Left renal cortex interstitium (tissue), 4 donors: ENCODE data around the gene NECTIN4. TPM values are rescaled to one million over a fixed set of nuclear protein-coding genes. Genes with fewer than 3 reads are reported as not detected.
A peak's percentile ranks its signal among the peaks of the same experiment; 100 is the strongest.
"Not testable (repeated sequence)": the region's sequence is repeated elsewhere in the genome, so short reads cannot be mapped to it uniquely, and the experiment has no call there.

ENCODE experiments used
- DNase-seq, 4 donors: peaks; one replicate each; pipeline ENCODE4 v3.0.0-alpha.2; 2013; ENCODE audit warnings: low read depth in 4 of 4, low spot score in 2 of 4, missing footprints in 1 of 4
- polyA plus RNA-seq, 4 donors: library from polyadenylated mRNA; unstranded; fragments of 120-200 nt; gene quantifications; one replicate each; pipeline ENCODE4 v1.2.1, GENCODE V29; 2013; ENCODE audit not compliant: insufficient read length in 4 of 4

Gene NECTIN4
- polyA plus RNA-seq, 4 donors = 2.1 to 4.8 (median 4.3) TPM

- DNase-seq = not testable (repeated sequence)
Observed at GRCh38 chr1:161065681-161066080, 23.7 kb downstream of the NECTIN4 start.

GRCh38 chr1:161063936-161064335 is 25.4 kb downstream of the NECTIN4 start:
- DNase-seq = not testable (repeated sequence)

DNA sequence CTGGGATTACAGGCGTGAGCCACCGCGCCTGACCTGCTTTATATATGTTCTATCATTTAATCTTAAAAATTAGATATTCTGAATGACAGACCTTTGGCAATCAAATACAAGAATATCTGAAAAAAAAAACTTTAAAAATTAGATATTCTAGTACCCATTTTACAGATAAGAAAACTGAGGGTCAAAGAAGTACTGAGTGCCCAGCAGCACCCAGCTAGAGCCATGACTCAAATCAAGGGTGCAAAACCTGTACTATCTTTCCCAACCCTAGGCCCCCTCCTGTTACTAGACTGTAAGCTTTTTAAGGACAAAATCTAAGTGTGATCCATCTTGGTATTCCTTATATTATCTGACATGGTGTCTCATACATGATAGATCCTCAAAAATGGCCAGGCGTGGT is 27.9 kb downstream of the NECTIN4 start:
- DNase-seq = no peak

GRCh38 chr1:161059293-161059692 is 30.1 kb downstream of the NECTIN4 start:
- no peak for DNase-seq

- no peak for DNase-seq
Observed at GRCh38 chr1:161054805-161055204, 34.6 kb downstream of the NECTIN4 start.

GRCh38 chr1:161054232-161054631 is 35.1 kb downstream of the NECTIN4 start:
- DNase-seq = no peak

DNA sequence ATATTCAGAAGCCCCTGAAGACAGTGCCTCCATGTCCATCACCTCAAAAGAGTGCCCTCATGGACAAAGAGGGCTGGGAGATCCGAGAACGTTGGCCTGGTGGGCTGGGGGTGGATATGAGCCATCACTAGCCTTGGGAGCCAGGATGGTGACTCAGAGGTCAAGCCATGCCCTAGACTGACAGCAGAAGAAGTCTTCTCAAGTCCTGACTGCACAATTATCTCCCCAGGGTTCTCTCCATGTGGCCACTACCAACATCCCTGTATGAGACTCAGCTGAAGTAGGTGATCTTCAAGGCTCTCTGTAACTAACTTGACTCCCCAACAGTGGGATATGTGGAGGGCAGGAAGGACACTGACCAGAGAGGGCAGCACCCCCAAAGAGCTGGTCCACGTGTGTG is 36.5 kb downstream of the NECTIN4 start:
- no peak for DNase-seq

DNA sequence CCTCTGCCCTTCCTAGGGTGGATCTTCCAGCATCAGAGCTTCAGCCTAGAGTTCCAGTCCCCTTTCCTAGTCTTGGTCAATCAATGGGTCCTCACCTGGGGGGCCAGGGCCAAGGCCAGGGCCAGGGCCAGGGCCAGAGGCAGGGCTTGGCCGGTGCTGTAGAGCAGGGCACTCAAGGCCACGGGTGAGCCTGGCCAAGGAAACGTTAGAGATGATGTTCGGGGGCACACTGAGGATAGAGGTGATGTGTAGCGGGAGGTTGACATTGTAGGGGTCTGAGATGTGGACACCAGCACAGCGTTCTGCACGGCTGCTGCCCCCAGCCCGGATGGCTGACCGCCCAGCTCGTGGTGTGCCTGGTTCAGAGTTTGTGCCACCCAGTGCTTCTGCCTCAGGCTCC is 38.1 kb downstream of the NECTIN4 start:
- no peak for DNase-seq

DNA sequence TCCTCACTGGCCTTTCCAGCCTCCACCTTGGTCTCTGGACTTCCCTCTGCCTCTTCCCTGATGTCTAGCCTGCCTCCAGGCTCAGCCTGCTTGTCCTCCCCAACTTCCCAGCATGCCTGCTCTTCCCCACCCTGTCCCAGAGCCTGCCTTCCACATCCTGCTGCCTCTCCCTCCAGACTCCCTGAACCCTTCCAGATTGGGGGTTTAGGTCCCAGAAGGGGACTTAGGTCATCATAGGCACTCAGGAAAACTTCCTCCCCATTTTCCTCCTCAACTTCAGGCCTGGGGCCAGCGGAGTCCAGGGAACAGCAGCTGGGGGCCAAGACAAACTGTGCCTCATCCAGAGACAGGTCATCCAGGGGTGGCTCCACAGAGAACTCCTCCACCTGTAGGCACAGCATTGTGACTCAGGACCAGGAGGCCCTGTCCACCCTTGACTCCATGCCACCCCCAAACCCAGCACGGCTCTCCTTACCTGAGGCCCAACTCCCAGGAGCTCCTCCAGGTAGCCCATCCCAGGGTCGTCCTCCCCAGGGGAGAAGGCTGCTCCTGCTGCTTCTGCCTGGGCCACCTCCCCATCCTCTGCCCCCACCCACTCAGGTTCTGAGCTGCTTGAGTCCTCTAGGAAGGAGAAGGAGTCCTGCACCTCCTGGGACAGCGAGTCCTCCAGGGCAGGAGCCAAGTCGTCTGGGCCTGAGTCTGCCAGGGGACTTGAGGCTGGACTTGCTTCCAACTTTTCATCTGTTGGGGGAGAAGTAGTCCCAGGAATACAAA is 40.2 kb downstream of the NECTIN4 start:
- DNase-seq = no peak

DNA sequence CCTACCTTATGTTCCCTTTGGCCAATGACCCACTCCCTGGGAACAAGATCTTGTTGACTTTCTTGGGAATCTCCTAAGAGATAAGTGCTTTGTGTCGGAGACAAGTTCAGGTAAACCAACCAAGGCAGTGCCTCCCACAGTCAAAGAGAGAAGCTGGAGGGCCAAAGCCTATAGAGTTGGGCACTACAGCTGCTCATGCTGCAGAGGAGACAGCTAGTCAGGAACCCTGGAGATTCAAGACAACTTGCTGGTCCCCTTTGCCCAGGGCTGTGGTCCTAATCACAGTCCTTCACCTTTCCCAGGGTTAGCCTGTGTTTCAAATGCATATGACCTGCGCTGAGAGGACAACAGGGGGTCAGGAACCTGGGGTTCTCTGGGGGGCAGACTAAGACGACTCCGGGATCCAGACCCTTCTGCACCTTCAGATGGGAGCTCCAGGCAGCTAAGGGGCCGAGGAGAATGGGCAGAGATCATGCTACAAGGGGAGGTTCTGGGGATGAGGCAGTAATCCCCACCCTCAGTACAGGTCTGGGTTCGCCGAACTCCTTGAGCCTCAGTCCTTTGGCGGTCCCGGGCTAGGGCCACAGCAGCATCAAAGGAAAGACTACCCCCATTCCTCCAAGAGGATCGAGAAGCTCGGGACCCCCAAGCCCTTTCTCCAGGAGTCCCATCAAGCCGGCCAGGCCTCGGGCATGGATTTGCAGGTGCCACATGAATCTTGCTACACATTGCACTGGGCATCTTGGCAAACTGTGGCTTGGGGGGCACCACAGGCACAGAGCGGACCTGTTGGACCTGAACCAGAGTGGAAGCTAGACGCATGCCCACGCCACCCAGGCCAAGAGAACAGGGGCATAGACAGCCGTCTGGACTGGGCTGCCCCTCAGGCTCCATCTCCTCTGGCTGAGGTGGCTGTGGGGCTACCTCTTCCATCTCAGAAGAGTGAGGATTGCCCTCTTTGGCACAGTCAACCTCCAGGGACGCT is 41.6 kb downstream of the NECTIN4 start:
- DNase-seq = no peak

DNA sequence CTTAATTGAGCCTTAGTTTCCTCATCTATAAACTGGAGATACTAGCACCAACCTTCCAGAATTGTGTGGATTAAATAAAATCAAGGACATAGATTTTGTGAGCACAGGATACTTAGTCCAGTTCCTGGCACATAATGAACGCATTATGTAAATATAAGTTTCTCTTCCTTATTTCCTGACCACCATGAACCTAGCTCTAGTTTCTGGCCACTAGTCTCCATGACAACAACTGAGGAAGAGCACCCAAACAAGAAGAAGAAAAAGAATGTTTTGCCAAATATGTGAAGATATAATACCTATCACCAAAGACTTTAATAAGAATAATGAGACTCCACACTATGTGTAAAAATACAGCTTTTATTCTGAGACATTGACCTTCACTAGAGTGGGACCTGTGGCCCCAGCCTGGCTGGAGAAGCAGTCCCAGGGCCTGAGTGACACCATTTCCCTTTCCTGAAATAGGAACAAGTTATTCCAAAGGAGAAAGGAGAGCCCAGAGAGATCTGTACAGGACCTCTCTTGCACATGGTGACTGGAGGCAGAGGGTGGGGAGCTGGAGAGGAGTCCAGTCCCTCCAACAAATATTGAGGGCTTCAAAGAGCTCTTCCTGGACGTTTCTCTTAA is 42.6 kb downstream of the NECTIN4 start:
- DNase-seq = no peak

DNA sequence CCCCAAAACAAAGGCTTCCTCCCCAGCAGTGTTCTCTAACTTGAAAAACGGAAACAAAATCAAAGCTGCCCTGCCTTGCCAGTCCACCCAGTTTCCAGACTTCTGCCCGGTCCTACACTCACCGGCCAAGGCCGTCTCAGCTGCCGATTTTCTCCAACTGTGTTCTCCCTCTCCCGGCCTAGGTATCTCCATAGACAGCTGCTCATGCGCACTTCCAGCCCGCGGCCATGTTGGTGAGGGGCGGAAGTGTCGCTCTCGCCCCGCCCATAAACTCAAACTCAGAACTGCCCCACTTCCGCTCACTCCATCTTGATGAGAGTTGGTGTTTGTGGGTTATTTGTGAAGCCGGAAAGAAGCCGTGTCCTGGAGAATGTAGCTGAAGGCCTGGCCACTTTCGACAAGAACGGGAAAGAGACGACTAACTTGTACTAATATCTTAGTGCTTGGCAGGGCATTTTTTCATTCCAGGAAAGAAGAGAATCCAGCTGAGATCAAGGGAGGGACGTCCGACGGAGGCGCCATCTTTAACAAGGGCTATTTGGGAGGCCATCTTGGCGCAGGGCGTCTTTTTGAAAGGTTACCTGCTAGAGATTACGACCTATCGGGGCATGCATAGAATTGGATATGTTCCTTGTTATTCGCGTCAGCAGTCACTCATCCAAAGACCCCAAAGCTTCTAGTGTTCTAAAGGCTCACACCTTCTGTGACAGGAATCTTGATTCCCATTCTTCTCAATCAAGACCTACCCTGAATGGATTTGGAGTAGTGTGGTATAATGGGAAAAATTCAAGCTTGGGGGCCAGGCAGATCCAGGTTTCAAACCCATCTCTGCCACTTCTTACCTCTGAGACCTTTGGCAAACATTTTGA is 43.4 kb downstream of the NECTIN4 start, which contains the start of gene USF1:
Gene USF1 (minus strand): TSS at position 242 of the 869 bp plus-strand sequence. CDS start 2,702 bp downstream, outside the sequence.
- peak; percentile 96 to 99 (median 98) for DNase-seq

DNA sequence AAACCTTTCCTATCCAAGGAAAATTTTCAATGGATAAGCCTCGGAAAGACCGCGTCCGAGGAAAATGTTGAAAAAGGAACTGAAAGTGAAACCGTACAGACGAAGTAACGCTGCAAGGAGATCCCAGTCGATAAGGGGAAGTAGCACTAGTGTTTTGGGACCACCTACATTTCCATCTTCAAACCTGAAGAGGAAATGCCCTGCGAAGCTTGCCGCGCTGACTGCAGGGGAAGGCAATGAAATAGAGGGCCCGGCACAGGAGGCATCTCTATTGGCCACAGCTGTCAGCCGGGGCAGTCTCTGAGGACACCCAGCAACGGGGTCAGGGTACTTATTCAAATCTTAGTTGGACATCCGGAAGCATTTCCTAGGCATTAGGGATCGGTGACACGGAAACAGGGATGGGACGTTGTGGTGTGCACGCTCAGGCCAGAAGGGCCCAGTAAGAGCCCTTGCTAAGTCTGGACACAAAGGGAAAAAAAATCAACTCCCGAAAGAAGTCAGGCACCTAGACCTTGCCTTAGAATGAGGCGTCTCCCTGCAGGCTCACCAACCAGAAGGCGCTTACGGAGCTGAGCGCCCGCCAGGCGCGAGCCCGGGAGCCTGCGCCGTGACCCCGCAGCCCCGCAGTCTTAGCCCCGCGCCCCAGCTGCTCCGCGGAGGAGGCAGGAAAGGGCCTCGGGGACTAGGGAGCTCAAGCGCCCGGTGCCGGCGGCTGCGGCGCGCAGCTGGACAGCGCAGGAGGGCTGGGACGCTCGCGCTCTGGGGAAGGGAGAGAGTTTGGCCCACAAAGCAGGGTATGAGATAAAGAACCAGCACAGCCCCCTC is 44.2 kb downstream of the NECTIN4 start:
- peak in 2 of 4 donors; percentile 56 to 70 for DNase-seq

GRCh38 chr1:161044535-161044907 is 44.8 kb downstream of the NECTIN4 start:
- DNase-seq = no peak

DNA sequence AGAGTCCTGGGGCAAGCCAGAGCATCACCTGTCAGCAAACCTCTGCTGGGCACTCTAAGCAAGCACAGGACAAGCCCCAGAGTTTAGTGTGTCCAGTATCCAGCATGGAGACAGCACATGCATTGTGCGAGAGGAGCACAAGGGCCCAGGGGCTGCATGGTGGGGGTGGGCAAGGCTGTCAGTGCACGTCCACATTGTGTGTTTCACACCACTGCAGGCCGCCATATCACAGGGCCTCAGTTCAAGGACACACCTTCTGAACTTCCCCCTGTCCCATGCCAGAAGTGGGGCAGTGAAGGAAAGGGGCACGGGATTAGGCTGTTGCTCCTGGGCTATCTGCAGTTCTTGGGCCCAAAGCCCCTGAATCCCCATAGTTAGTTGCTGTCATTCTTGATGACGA is 49.8 kb downstream of the NECTIN4 start:
- DNase-seq = no peak

DNA sequence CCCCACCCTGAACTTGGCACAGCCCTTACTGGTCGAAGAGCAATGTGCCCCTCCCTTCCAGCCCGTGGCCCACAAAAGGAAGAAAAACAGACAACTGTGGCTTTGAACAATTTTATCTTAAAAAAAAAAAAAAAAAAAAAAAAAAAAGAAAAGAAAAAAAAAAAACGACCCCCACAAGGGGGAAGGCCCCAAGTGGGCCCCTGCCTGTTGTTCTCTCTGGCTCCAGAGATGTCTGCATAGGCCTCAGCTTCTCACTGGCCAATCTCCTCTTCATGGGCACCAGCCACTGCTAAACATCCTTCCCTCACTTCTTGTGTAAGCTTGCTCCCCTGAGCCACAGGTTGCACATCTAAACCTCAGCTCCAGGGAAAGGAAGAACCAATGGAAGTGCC is 50.2 kb downstream of the NECTIN4 start:
- no peak for DNase-seq

DNA sequence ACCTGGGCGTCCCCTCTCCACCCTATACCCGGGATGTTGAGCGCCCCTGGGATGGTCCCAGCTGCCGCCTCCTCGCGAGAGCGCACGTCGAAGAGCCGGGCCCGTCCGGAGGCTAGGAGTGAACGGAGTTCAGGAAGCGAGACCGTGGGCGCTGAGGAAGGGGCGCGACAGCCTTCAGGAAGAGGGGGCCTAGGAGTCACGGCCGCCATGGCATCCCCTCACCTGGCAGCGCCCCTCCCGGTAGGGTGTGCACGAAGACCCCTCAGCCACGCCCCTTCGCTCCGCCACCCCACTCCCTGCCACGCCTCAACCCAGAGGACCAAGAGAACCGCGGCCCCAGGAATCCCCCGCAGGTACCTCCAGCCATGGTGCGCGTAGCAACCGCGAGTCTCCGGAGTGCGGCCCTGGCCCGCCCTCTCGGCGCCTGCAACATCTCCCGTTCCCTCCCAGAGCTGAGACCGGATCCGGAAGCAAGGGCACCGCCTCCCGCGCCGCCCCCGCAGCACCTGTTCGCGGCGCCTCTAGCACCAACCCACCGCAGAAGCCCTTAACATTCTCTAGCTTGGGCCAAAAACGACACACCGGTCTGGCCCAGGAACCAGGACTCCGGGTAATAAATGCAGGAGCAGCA is 50.7 kb downstream of the NECTIN4 start, which contains the start of gene TSTD1:
Gene TSTD1 (minus strand): TSS at position 442 of the 631 bp plus-strand sequence. CDS start 75 bp downstream, at position 367.
- no peak for DNase-seq

DNA sequence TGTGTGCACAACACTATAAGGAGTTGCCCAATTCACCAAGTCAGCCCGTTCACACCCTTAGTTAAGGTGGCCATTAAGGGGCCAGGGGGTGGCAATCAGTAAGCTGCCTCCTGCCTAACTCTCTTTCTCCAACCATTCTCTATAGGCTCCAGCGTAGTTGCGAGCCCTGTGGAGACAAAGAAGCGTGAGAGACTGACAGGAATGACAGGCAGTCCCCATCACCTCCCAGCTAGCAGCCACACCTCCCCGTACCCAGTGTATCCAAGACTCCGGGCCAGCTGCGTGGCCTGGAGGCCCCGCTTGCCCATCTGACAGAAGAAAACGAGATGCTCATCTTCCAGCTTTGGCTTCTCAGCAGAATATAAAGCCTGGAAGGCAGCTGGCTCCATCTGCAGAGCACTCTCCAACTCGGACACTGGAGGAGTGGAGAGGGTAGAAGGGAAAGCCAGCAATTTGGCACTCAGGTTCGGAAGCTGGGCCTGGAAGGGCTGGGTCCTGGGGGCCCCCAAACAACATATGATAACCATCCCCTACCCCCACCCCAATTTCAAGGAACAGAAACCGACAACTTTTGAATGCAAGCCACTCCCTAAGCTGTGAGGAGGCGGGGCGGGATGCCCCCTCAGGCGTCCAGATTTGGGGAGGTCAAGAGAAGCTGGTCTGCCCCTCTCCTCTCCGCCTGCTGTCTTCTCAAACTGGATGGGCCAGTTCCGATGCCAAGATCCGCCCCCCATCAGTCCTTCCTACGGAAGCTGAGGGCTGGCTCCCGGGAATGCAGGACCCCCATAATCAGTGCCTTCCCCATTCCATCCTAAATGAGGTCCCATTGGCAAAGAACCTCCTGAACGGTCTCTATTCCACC is 51.5 kb downstream of the NECTIN4 start:
- no peak for DNase-seq
